ENCODE data around the gene GTPBP10.

The GTPBP10 gene

GRCh38 chr7:90432752-90433151 lies 86.2 kb downstream of the GTPBP10 start:
- no peaks in the 10 kb centered on the region for H3K4me1 ChIP-seq (ENCODE audit: control insufficient read depth in 1 of 2, insufficient read depth in 1 of 2, low read depth in 1 of 2, low read length in 1 of 2)
- peaks cover 5% of the 10 kb centered on the region for H3K27me3 ChIP-seq

GRCh38 chr7:90433221-90433620 lies 86.7 kb downstream of the GTPBP10 start:
- Histone ChIP-seq H3K27ac (no peak overlapping the region), H3K36me3 (no peaks in the 10 kb centered on the region), H3K4me1 (ENCODE audit: control insufficient read depth in 1 of 2, insufficient read depth in 1 of 2, low read depth in 1 of 2, low read length in 1 of 2) (no peaks in the 10 kb centered on the region), H3K27me3 (peaks cover 5% of the 10 kb centered on the region), H3K4me3 (ENCODE audit: low read depth in 1 of 2, low read length in 1 of 2) (no peak overlapping the region), H3K9me3 (no peaks in the 10 kb centered on the region)
- no peak for TF ChIP-seq CTCF (IDR thresholded peaks at IDR 0.05)

More at GRCh38 chr7:90432752-90433151, 86.2 kb downstream of the GTPBP10 start:
- Histone ChIP-seq H3K27ac (no peak overlapping the region), H3K36me3 (no peaks in the 10 kb centered on the region), H3K4me3 (ENCODE audit: low read depth in 1 of 2, low read length in 1 of 2) (no peak overlapping the region), H3K9me3 (no peaks in the 10 kb centered on the region)
- no peak for TF ChIP-seq CTCF (IDR thresholded peaks at IDR 0.05)
